GM18909 (cell line): ENCODE results near the gene ZNF669.

ENCODE experiments used
- ATAC-seq: cut with Tn5 transposase; IDR thresholded peaks from one replicate; pipeline ENCODE4 v1.9.1; 2021; ENCODE audit warnings: mild to moderate bottlenecking; ENCODE audit not compliant: unreplicated experiment, poor library complexity

Gene ZNF669

DNA sequence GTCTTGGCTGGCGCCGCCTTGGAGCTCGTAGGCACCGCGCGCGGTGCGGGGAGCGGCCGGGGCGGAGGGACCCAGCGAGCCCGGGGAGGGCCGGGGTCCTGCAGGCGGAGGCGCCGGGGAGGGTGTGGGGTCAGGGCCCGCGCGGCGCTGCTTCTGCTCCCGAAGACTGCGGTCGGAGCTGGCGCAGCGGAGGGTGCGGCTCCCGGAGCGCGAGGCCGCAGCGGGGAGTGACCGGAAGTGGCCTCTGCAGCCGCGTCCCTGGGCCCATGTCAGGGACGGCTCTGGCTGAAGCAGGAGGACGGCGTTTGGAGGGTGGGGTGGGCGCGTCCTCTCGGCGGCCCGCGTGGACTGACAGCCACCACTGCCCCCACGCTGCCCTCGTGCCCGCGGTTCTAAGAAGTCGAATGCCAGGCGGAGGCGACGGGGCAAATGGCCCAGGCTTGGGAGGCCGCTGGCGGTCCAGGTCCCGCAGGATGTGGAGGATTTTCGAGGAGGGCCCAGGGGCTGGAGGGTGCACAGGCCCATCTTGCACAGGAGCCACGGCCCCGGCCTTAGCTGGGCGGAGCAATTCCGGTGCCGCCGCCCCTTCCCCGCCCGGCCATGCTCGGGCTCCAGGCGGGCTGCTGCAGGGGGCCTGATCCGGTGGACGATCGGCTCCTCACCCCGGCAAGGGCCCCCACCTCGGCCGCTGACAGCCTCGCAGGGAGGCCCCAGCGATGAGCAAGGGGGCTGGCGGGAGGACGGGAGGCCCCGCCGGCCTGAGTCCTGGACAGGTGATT, 7.7 kb upstream of the ZNF669 start:
- ATAC-seq, result peak; percentile 36

DNA sequence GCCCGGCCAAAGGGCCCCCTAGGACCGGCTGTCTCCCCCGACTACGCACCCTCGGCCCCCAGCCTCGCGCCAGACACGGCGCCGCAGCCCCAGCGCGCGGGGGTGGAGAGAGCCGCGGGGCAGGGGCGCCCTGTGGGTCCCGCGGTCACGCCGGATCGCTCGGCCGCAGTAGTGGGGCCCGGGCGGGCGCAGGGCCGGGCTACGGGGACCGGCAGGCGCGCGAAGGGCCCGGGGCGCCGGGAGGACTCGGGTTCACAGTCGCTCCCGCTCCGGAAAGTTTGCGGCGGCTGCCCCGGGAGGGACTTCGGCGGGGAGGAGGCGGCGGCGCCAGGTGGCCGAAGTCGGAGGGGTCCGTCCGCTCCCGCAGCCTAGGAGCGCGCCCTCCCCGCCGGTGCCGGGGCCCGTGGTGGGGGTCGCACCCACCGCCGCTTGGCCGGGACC, 7.1 kb upstream of the ZNF669 start:
- peak; percentile 37 for ATAC-seq

DNA sequence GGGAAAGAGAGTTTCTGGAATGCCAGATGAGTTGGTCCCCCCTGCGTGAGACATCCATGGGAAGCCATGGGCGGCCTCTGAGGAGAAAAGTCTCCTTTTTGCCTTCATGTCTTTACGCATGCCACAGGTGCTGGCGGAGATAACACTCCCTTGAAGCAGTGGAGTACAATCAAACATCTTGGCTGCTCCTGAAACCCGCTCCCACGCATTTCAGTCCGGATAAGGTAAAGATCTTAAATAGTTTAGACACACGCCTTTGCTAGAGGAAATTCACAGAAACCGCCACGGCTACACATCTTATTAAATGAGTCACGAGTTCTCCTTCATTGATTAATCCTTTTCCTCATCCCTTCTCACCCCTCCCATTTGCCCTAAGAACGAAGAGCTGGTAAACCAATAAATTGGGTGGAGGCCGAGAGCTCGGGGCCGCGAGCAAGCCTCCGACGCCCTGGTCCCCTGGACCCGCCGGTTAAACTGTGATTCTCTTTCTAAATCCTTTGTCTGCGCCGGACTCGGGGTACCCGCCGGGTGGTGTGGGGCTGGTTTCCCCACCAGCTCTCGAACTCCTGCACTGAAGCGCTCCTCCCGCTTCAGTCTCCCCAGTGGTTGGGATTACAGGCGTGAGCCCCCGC, 6.6 kb upstream of the ZNF669 start:
- peak; percentile 21 for ATAC-seq

DNA sequence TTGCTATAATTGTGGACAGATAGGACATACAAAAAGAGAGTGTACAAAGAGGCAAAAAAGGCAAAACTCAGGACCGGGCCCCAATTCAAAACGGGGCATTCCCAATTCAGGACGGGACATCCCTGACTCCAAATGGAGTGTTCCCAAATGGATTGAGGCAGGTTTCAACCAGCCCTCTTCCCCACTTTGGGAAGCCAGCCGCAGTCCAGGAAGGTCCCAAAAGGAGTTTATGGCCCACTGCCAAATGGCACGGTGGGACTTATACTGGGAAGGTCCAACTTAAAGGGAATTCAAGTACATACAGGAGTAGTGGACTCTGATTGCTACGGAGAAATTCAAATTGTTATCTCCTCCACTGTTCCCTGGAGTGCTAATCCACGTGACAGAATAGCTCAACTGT, 3.5 kb upstream of the ZNF669 start:
- ATAC-seq, result no peak

GRCh38 chr1:247105966-247106365, 1.8 kb upstream of the ZNF669 start:
- no peak for ATAC-seq

DNA sequence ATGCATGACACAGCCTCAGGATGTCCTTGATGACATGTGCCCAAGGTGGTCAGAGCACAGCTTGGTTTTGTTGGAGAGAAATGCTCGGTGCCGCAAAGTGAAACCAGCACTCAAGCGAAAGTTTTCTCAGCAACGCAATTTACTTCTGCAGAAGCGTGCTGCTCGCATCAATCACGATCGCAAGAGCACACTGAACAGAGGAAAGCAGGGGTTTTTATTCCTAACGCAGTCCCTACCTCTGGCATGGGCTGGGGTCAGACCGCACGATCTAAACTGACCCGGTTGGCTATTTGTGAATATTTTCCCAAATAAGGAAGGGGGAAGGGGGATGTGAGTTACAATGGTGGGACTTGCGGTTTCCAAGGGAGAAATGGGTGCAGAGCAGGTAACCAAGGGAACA, 809 bp upstream of the ZNF669 start:
- ATAC-seq, result no peak

DNA sequence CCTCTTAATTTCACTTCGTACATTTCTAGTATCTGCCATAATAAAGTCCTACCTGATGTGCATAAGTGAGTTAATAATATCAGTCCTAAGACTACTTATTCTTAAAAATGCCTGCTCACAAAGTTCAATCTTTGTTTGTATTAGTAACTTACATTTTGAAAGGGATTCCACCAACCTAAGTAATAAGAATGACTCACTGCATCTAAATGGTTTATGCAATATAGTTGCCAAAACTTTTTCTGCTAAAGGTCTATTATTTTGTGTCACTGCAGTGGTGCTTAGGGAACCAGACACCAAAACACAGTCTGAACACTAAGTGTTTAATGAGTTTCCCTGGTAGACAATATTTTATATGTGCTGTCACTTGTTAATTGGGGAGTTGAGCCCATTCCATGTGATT, 1.8 kb downstream of the ZNF669 start:
- ATAC-seq, result no peak

GRCh38 chr1:247100676-247101279, 3.4 kb downstream of the ZNF669 start:
- ATAC-seq, result no peak

- no peak for ATAC-seq
Measured at GRCh38 chr1:247096958-247097357, 7.2 kb downstream of the ZNF669 start.

GRCh38 chr1:247096544-247096943, 7.6 kb downstream of the ZNF669 start:
- no peak for ATAC-seq

DNA sequence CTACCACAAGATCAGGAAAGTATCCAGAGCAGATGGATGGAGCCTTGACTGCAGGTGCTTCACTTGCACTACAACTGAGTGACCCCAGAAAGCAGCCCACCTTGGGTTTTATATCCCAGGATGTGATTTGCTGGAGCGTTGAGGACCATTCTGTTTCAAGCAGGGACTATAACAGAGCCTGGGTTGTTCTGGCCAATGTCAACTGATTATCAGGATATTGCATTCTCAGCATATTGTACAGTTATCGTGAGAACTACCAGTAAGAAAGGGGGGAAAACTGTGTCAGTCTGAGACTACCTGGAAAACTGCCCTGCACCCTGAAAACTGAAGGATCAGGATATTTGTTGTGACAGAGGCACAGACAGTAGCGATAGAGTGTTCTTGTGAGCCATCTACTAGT, 8.0 kb downstream of the ZNF669 start:
- ATAC-seq, result no peak

GRCh38 chr1:247090455-247090854, 13.7 kb downstream of the ZNF669 start:
- ATAC-seq, result no peak

DNA sequence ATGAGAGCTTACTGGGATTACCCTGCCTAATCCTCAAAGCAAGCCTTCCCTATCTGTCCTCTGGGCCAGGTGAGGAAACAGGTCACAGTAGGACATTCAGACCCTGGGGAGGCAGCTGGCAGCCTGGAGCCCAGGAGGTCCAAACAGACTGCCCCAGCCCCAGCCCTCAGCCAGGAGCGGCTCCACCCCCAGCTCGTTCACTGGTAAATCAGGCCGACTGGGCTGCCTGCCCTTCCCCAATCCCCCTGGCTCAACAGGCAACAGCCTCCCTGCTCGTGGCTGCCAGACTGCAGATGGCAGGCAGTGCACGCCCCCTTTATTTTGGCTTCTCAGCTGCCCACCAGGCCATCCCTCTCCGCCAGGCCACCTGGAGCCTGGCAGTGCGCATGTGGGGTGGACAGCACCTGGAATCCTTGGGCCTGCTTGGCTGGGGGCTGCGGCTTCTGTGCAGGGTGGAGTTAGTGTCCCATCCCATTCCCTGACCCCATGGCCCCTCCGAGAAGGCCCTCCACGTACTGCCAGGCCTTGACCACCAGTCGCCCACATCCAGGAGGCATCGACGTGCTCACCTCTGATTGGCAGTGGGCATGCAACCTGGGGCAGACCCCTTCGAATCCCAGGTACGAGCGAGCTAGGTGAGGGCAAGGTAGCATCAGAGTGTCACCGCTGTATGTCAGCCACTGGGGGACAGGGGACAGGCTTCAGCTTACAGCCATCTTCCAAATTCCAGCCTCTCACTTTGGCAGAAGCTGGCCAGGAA, 14.4 kb downstream of the ZNF669 start:
- no peak for ATAC-seq

DNA sequence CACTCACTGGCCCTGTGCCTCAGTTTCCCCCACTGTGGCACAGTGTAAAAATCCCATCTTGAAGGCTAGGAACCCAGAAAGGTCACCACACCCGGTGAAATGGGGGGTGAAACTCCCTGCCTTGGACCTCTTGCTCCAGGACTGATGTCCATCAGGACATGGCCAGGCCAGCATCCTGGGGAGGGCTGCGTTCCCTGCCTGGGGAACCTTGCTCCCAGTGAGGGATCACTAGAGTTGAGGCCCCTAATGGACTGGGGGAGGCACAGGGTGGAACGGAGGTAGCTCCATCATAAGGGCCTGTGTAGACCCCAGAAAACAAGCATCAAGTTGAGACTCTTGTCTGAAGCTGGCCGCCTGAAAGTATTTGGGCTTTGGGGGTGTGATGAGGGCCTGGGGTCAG, 15.2 kb downstream of the ZNF669 start:
- ATAC-seq, result no peak

GRCh38 chr1:247087256-247087655, 16.9 kb downstream of the ZNF669 start:
- ATAC-seq, result no peak

DNA sequence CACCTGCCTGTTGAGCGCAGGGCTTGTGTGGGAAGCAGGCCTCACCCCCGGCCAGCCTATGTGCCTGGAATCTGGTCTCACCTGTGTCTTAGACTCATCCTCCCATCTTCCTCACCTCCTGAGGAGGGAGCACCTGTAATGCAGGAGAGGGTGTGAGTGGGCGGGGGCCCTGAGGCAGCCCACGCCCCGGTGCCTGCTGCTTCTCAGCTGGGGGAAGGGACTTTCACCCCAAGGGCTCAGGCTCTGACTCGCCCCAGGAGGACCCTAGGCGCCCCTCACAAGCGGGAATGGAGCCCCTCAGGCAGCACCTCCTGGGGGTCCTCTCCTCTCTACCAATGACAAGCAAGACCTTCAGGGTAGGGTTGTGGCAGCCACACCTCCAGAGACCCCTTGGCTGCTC, 18.8 kb downstream of the ZNF669 start:
- ATAC-seq, result no peak

DNA sequence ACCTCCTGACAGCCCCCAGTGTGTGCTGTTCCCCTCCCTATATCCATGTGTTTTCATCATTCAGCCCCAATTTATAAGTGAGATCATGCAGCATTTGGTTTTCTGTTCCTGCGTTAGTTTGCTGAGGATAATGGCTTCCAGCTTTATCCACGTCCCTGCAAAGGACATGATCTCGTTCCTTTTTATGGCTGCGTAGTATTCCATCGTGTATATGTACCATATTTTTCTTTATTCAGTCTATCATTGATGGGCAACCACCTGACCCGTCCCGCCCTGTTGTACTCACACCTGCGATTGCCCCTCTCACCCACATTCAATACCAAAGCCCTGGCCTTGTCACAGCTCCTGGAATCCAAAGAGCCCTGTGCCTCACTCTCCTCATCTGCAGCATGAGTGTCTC, 19.4 kb downstream of the ZNF669 start:
- no peak for ATAC-seq

GRCh38 chr1:247079141-247079874, 24.8 kb downstream of the ZNF669 start:
- no peak for ATAC-seq

DNA sequence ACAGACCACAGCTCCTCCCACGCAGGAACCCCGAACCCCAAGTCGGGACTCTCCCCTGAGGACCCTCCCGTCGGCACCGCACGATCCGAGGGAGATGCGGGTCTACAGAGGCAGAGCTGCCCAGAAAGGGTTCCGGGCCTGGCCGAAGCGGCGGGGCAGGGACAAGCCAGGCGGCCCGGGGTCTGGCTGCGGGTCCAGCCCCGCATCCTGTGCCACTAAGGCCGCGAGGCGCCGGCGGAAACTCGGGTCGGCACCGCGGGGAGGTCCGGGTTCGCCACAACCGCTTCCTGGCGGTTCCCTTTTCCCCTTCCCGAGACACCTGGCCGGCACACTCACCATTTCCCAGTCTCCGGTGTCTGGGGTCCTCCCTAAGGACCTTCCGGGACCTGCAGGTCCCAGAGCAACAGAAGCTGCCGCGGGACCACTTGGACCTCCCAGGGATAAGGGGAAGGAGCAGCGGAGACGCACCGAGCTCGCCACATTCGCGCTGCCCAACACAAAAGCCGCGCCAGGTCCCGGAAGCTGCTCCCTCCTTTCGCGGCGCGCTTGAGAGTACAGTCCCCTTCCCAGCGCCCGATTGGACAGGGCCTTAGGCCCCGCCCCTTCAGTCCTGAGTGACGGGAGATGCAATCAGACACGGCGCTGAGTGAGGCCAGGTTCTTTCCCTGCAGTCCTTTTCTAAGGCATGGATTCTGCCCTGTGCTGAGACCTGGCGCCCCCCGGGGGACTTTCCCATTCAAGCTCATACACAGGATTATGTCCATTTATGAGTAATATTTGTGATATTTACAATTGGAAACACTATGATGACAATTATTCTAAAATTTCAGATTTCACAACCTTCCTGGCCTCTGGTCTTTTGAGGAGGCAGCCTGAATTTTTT, 25.7 kb downstream of the ZNF669 start, which contains the start of gene ZNF670:
Gene ZNF670, minus strand, starts transcription at position 554 of the 883 bp plus-strand sequence. Its CDS starts 215 bp downstream, at position 339.
- ATAC-seq, result peak; percentile 99
